ENCODE data around the gene ARID4B. TPM values are rescaled to one million over a fixed set of nuclear protein-coding genes. Genes with fewer than 3 reads are reported as not detected.

ARID4B gene
- total RNA-seq, 1 experiment from 2014 or later, result 34.0 TPM

- no CpG with 5 or more reads among the region's 1 CpG for WGBS (ENCODE audit: extremely low coverage, insufficient read length, low lambda C conversion rate)
- H2BK12ac ChIP-seq (ENCODE audit: insufficient read length, low read depth, low read length), result no peak overlapping the region
- no peak overlapping the region for H3K14ac ChIP-seq (ENCODE audit: insufficient read depth, low read length)
- Mint-ChIP-seq H3K9me3 (0 out of 5 replicates have a peak, but pooled peaks cover 0 to 3% of the 10 kb centered on the region in 2 experiments), H3K27ac (peak overlapping the region in 1 of 3 experiments; percentile 64; a peak in 2 of 7 replicates), H3K4me1 (peaks cover 19 to 20% of the 10 kb centered on the region in 2 experiments), H3K27me3 (ENCODE audit: low read depth) (no peaks in the 10 kb centered on the region; the same call in 1 of the 2 replicates), H3K4me3 (no peak overlapping the region), H3K36me3 (ENCODE audit: insufficient read depth in 1 of 3, low read depth in 3 of 3) (peaks cover 56 to 84% (median 79%) of the 10 kb centered on the region in 3 experiments)
- no peak overlapping the region for H4K5ac ChIP-seq (ENCODE audit: insufficient read length, low read depth, low read length)
- H4K8ac ChIP-seq (replicated peaks; ENCODE audit: insufficient read length, low read depth, low read length), result no peak overlapping the region
- H2BK15ac ChIP-seq (ENCODE audit: low read depth, low read length), result no peak overlapping the region
- no peaks in the 10 kb centered on the region for H3K9me3 ChIP-seq (ENCODE audit: control insufficient read depth, low read depth, low read length)
- peaks cover 4% of the 10 kb centered on the region for H3K23me2 ChIP-seq (ENCODE audit: insufficient read length, low read depth, low read length, poor library complexity, severe bottlenecking)
- no peak overlapping the region for H3K18ac ChIP-seq (ENCODE audit: insufficient read length, low read depth, low read length)
- H3K4ac ChIP-seq (ENCODE audit: low read depth, low read length), result no peak overlapping the region
- H2AK5ac ChIP-seq (ENCODE audit: insufficient read length, low read length), result no peak overlapping the region
- H3K4me2 ChIP-seq (ENCODE audit: insufficient read depth, insufficient read length, low read length), result no peak overlapping the region
- no peak for TF ChIP-seq CTCF (conservative IDR thresholded peaks at IDR 0.05)
- H3K56ac ChIP-seq (ENCODE audit: insufficient read length, low read depth, low read length), result no peak overlapping the region
- no peak overlapping the region for H3T11ph ChIP-seq (ENCODE audit: low read length)
- no peak overlapping the region for H2BK5ac ChIP-seq (ENCODE audit: insufficient read length, low read length)
- H3K4me1 ChIP-seq (ENCODE audit: insufficient read depth, low read length), result no peaks in the 10 kb centered on the region
- no peaks in the 10 kb centered on the region for H4K20me1 ChIP-seq (ENCODE audit: control insufficient read depth, insufficient read depth, insufficient read length)
- H3K23ac ChIP-seq (ENCODE audit: insufficient read length, low read depth, low read length), result no peak overlapping the region
- peaks cover 42% of the 10 kb centered on the region; the same call in 1 of the 2 replicates for H3K79me2 ChIP-seq (ENCODE audit: insufficient read depth, low read length)
- no peaks in the 10 kb centered on the region for H3K79me1 ChIP-seq (ENCODE audit: insufficient read depth, low read depth, low read length, poor library complexity, severe bottlenecking)
- H3K9ac ChIP-seq (ENCODE audit: extremely low read depth, insufficient read length, low read length), result no peak overlapping the region
- H3K27ac ChIP-seq (ENCODE audit: insufficient read length, low read depth, low read length), result no peak overlapping the region
- H2BK20ac ChIP-seq (ENCODE audit: low read depth, low read length, poor library complexity, severe bottlenecking), result no peak overlapping the region
- H4K91ac ChIP-seq (ENCODE audit: insufficient read length, low read depth, low read length), result no peak overlapping the region
- no peak overlapping the region for H2AFZ ChIP-seq (ENCODE audit: low read length)
- H3K27me3 ChIP-seq (ENCODE audit: insufficient read depth, low read length), result no peaks in the 10 kb centered on the region
- no peak overlapping the region for H2BK120ac ChIP-seq (ENCODE audit: low read depth, low read length, poor library complexity, severe bottlenecking)
- no peak for DNase-seq
Measured at GRCh38 chr1:235122348-235122747, 205.6 kb downstream of the ARID4B start.

Small RNA genes within 50 kb of the gene (microRNA-seq; reads per million reads assigned to microRNA genes)
- not detected for gene MIR4753 (ENCODE audit: borderline microRNAs expressed)

Other genes with a start within 250 kb of the ARID4B start
- 191 and 197 TPM in 2 replicates for gene TOMM20, start 199.3 kb downstream of the ARID4B start, total RNA-seq (2021)
- 121 and 136 TPM in 2 replicates for gene RBM34, start 166.9 kb downstream of the ARID4B start, total RNA-seq (2021)
- 43.3 and 44.7 TPM in 2 replicates for gene GGPS1, start 391 bp upstream of the ARID4B start, total RNA-seq (2021)
- gene TBCE, start 39.2 kb upstream of the ARID4B start, total RNA-seq (2021), result 39.4 and 41.6 TPM in 2 replicates
- gene B3GALNT2, start 176.3 kb upstream of the ARID4B start, total RNA-seq (2021), result 27.8 and 30.9 TPM in 2 replicates

Data from H9 (cell line).